ENCODE measurements around the gene GIT2.

Gene GIT2

GRCh38 chr12:109968801-109969200, 27.4 kb downstream of the GIT2 start:
- DNase-seq: no peak

GRCh38 chr12:109968032-109968420, 28.1 kb downstream of the GIT2 start:
- DNase-seq: no peak

GRCh38 chr12:109967383-109968031, 28.7 kb downstream of the GIT2 start:
- DNase-seq: no peak

- no peak for DNase-seq
Observed at GRCh38 chr12:109966546-109966945, 29.6 kb downstream of the GIT2 start.

- DNase-seq: no peak
Observed at GRCh38 chr12:109963743-109964429, 32.3 kb downstream of the GIT2 start.

- no peak for DNase-seq
Observed at GRCh38 chr12:109963330-109963729, 32.8 kb downstream of the GIT2 start.

GRCh38 chr12:109962398-109962797, 33.8 kb downstream of the GIT2 start:
- DNase-seq: no peak

GRCh38 chr12:109961612-109962011, 34.6 kb downstream of the GIT2 start:
- no peak for DNase-seq

- DNase-seq: no peak
Observed at GRCh38 chr12:109961201-109961600, 35.0 kb downstream of the GIT2 start.

GRCh38 chr12:109959411-109960093, 36.6 kb downstream of the GIT2 start:
- DNase-seq: no peak

- no peak for DNase-seq
Observed at GRCh38 chr12:109958374-109958773, 37.8 kb downstream of the GIT2 start.

- no peak for DNase-seq
Observed at GRCh38 chr12:109953656-109954055, 42.5 kb downstream of the GIT2 start.

- no peak for DNase-seq
Observed at GRCh38 chr12:109952873-109953272, 43.3 kb downstream of the GIT2 start.

GRCh38 chr12:109952160-109952858, 43.9 kb downstream of the GIT2 start:
- no peak for DNase-seq

- DNase-seq: no peak
Observed at GRCh38 chr12:109951751-109952150, 44.4 kb downstream of the GIT2 start.

- no peak for DNase-seq
Observed at GRCh38 chr12:109951136-109951535, 45.0 kb downstream of the GIT2 start.

GRCh38 chr12:109950625-109951024, 45.5 kb downstream of the GIT2 start:
- no peak for DNase-seq

GRCh38 chr12:109949089-109949488, 47.1 kb downstream of the GIT2 start:
- DNase-seq: no peak

- no peak for DNase-seq
Observed at GRCh38 chr12:109948368-109948767, 47.8 kb downstream of the GIT2 start.

GRCh38 chr12:109947521-109947920, 48.6 kb downstream of the GIT2 start:
- DNase-seq: no peak

GRCh38 chr12:109946913-109947312, 49.3 kb downstream of the GIT2 start:
- DNase-seq: no peak

GRCh38 chr12:109946505-109946904, 49.7 kb downstream of the GIT2 start:
- DNase-seq: no peak

- DNase-seq: no peak
Observed at GRCh38 chr12:109944561-109945359, 51.4 kb downstream of the GIT2 start.
